ENCODE results near the gene CNTNAP3.
"Not testable (repeated sequence)": the region's sequence is repeated elsewhere in the genome, so short reads cannot be mapped to it uniquely, and the experiment has no call there.

DNA sequence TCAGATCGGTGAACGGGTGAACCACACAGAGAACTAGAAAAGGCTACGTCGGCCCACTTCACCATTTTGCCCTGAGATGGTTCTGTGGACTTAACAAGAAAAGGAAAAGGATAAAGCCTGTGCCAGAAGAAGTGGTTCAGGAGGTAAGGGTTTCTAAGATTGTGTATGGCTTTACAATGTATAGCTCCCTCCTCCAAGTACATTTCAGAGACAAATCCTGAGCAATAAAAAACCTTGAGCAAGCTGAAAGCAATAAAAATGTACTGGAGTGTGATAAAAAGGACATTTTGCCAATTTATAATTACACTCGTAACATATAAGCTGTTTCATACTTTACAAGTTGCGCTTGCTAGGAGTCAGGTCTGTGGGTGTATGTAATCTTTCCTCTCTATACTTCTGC lies 81.3 kb downstream of the CNTNAP3 start:
- TF ChIP-seq, protein P1, sequence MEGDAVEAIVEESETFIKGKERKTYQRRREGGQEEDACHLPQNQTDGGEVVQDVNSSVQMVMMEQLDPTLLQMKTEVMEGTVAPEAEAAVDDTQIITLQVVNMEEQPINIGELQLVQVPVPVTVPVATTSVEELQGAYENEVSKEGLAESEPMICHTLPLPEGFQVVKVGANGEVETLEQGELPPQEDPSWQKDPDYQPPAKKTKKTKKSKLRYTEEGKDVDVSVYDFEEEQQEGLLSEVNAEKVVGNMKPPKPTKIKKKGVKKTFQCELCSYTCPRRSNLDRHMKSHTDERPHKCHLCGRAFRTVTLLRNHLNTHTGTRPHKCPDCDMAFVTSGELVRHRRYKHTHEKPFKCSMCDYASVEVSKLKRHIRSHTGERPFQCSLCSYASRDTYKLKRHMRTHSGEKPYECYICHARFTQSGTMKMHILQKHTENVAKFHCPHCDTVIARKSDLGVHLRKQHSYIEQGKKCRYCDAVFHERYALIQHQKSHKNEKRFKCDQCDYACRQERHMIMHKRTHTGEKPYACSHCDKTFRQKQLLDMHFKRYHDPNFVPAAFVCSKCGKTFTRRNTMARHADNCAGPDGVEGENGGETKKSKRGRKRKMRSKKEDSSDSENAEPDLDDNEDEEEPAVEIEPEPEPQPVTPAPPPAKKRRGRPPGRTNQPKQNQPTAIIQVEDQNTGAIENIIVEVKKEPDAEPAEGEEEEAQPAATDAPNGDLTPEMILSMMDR (conservative IDR thresholded peaks at IDR 0.05): not testable (repeated sequence)
- not testable (repeated sequence) for TF ChIP-seq EZH2 (IDR thresholded peaks at IDR 0.05; ENCODE audit: low read depth)
